ENCODE results near the gene XRN2.

Gene XRN2

GRCh38 chr20:21294755-21295154 lies 8.4 kb upstream of the XRN2 start:
- H3K9me3 ChIP-seq (ENCODE audit: severe bottlenecking) = no peaks in the 10 kb centered on the region
- no peak for TF ChIP-seq CTCF (IDR thresholded peaks at IDR 0.05; ENCODE audit: poor library complexity, severe bottlenecking)
- H3K4me1 ChIP-seq (ENCODE audit: insufficient read depth, poor library complexity, severe bottlenecking) = no peaks in the 10 kb centered on the region
- H3K36me3 ChIP-seq (ENCODE audit: low read depth) = no peaks in the 10 kb centered on the region
- no peak overlapping the region for H3K27ac ChIP-seq (ENCODE audit: poor library complexity, severe bottlenecking)
- ATAC-seq (ENCODE audit: low read depth) = no peak
- DNase-seq (ENCODE audit: low spot score) = no peak
- no peaks in the 10 kb centered on the region for H3K27me3 ChIP-seq (ENCODE audit: insufficient read depth, poor library complexity, severe bottlenecking)
- H3K4me3 ChIP-seq (ENCODE audit: severe bottlenecking) = no peak overlapping the region

GRCh38 chr20:21301940-21302663 lies 1.0 kb upstream of the XRN2 start:
- H3K27ac ChIP-seq (ENCODE audit: poor library complexity, severe bottlenecking) = peak overlapping the region; percentile 72
- no peak for DNase-seq (ENCODE audit: low spot score)
- H3K4me1 ChIP-seq (ENCODE audit: insufficient read depth, poor library complexity, severe bottlenecking) = peaks cover 13% of the 10 kb centered on the region
- no peaks in the 10 kb centered on the region for H3K27me3 ChIP-seq (ENCODE audit: insufficient read depth, poor library complexity, severe bottlenecking)
- H3K9me3 ChIP-seq (ENCODE audit: severe bottlenecking) = no peaks in the 10 kb centered on the region
- TF ChIP-seq CTCF (IDR thresholded peaks at IDR 0.05; ENCODE audit: poor library complexity, severe bottlenecking) = no peak
- peaks cover 8% of the 10 kb centered on the region for H3K36me3 ChIP-seq (ENCODE audit: low read depth)
- no peak for ATAC-seq (ENCODE audit: low read depth)
- H3K4me3 ChIP-seq (ENCODE audit: severe bottlenecking) = peak overlapping the region; percentile 87

GRCh38 chr20:21302664-21303060 lies 469 bp upstream of the XRN2 start:
- Histone ChIP-seq H3K9me3 (ENCODE audit: severe bottlenecking) (no peaks in the 10 kb centered on the region), H3K27ac (ENCODE audit: poor library complexity, severe bottlenecking) (peak overlapping the region; percentile 72), H3K27me3 (ENCODE audit: insufficient read depth, poor library complexity, severe bottlenecking) (no peaks in the 10 kb centered on the region), H3K4me1 (ENCODE audit: insufficient read depth, poor library complexity, severe bottlenecking) (peaks cover 13% of the 10 kb centered on the region), H3K36me3 (ENCODE audit: low read depth) (peaks cover 8% of the 10 kb centered on the region), H3K4me3 (ENCODE audit: severe bottlenecking) (peak overlapping the region; percentile 87)
- no peak for TF ChIP-seq CTCF (IDR thresholded peaks at IDR 0.05; ENCODE audit: poor library complexity, severe bottlenecking)
- DNase-seq (ENCODE audit: low spot score) (no peak), ATAC-seq (ENCODE audit: low read depth) (peak; percentile 43)

- Histone ChIP-seq H3K4me1 (ENCODE audit: insufficient read depth, poor library complexity, severe bottlenecking) (peaks cover 13% of the 10 kb centered on the region), H3K27me3 (ENCODE audit: insufficient read depth, poor library complexity, severe bottlenecking) (no peaks in the 10 kb centered on the region), H3K36me3 (ENCODE audit: low read depth) (peaks cover 13% of the 10 kb centered on the region), H3K9me3 (ENCODE audit: severe bottlenecking) (no peaks in the 10 kb centered on the region), H3K4me3 (ENCODE audit: severe bottlenecking) (peak overlapping the region; percentile 87), H3K27ac (ENCODE audit: poor library complexity, severe bottlenecking) (peak overlapping the region; percentile 72)
- TF ChIP-seq CTCF (IDR thresholded peaks at IDR 0.05; ENCODE audit: poor library complexity, severe bottlenecking) = no peak
- no peak; the same call in 2 of the 3 replicates for ATAC-seq (ENCODE audit: low read depth)
- no peak for DNase-seq (ENCODE audit: low spot score)
These were observed 898 bp downstream of the XRN2 start for GRCh38 chr20:21303872-21304586.

GRCh38 chr20:21308340-21308739 lies 5.2 kb downstream of the XRN2 start:
- Histone ChIP-seq H3K36me3 (ENCODE audit: low read depth) (peaks cover 34% of the 10 kb centered on the region), H3K4me1 (ENCODE audit: insufficient read depth, poor library complexity, severe bottlenecking) (peaks cover 19% of the 10 kb centered on the region), H3K27ac (ENCODE audit: poor library complexity, severe bottlenecking) (no peak overlapping the region), H3K4me3 (ENCODE audit: severe bottlenecking) (no peak overlapping the region), H3K27me3 (ENCODE audit: insufficient read depth, poor library complexity, severe bottlenecking) (no peaks in the 10 kb centered on the region), H3K9me3 (ENCODE audit: severe bottlenecking) (no peaks in the 10 kb centered on the region)
- ATAC-seq (ENCODE audit: low read depth) (no peak), DNase-seq (ENCODE audit: low spot score) (no peak)
- no peak for TF ChIP-seq CTCF (IDR thresholded peaks at IDR 0.05; ENCODE audit: poor library complexity, severe bottlenecking)
